Nephron (organoid): Measurements from ENCODE around the gene TRDN.

ENCODE experiments used
- H3K27ac Mint-ChIP-seq, 3 experiments: 2 replicates each; pipeline ENCODE4 v1.8.0; 2020; ENCODE audit warnings: mixed read lengths in 3 of 3, mild to moderate bottlenecking in 2 of 3, moderate library complexity in 1 of 3
- H3K27me3 Mint-ChIP-seq: 2 replicates; pipeline ENCODE4 v1.8.0; 2021; ENCODE audit warnings: low read depth, mild to moderate bottlenecking, moderate library complexity, mixed read lengths
- H3K36me3 Mint-ChIP-seq: 2 replicates; pipeline ENCODE4 v1.8.0; 2020; ENCODE audit warnings: low read depth, mixed read lengths
- H3K4me1 Mint-ChIP-seq: 2 replicates; pipeline ENCODE4 v1.8.0; 2020; ENCODE audit warnings: mixed read lengths
- H3K4me3 Mint-ChIP-seq, 3 experiments: 2 replicates each; pipeline ENCODE4 v1.8.0; 2020; ENCODE audit warnings: mild to moderate bottlenecking in 3 of 3, mixed read lengths in 3 of 3, moderate library complexity in 2 of 3
- H3K9me3 Mint-ChIP-seq: 2 replicates; pipeline ENCODE4 v1.8.0; 2020; ENCODE audit warnings: mixed read lengths
- TF ChIP-seq, protein P1 (sequence below), 3 experiments: fragments of 200-600 bp; sonication (generic); IDR thresholded peaks; one replicate each; pipeline ENCODE4 v1.5.0; 2021; ENCODE audit warnings: antibody characterized with exemption in 3 of 3; ENCODE audit not compliant: unreplicated experiment in 3 of 3

TRDN gene

DNA sequence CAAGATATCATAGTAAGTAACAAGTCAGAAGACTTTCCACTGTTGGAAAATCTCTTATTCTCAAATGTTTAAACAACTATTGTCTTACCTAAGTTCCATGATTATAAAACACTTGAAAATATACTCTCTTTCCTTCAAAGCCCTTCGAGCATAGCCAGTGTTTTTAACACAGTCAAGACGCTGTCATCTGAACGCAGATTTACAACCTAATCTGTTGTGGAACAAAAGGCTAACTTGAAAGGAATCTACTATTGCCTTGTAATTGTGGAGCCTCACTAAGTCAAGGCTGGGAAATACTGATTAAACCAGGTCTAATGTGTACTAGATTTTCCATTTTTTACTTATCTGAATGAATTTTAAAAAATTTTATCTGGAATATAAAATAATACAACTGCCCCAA, 205.8 kb downstream of the TRDN start:
- no peaks in the 10 kb centered on the region for H3K9me3 Mint-ChIP-seq
- no peak overlapping the region for H3K27ac Mint-ChIP-seq
- no peaks in the 10 kb centered on the region for H3K36me3 Mint-ChIP-seq
- TF ChIP-seq, protein P1, sequence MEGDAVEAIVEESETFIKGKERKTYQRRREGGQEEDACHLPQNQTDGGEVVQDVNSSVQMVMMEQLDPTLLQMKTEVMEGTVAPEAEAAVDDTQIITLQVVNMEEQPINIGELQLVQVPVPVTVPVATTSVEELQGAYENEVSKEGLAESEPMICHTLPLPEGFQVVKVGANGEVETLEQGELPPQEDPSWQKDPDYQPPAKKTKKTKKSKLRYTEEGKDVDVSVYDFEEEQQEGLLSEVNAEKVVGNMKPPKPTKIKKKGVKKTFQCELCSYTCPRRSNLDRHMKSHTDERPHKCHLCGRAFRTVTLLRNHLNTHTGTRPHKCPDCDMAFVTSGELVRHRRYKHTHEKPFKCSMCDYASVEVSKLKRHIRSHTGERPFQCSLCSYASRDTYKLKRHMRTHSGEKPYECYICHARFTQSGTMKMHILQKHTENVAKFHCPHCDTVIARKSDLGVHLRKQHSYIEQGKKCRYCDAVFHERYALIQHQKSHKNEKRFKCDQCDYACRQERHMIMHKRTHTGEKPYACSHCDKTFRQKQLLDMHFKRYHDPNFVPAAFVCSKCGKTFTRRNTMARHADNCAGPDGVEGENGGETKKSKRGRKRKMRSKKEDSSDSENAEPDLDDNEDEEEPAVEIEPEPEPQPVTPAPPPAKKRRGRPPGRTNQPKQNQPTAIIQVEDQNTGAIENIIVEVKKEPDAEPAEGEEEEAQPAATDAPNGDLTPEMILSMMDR (IDR thresholded peaks at IDR 0.05; ENCODE audit: unreplicated experiment in 3 of 3), result no peak
- H3K4me1 Mint-ChIP-seq, result no peaks in the 10 kb centered on the region
- no peak overlapping the region for H3K4me3 Mint-ChIP-seq
- H3K27me3 Mint-ChIP-seq, result no peaks in the 10 kb centered on the region

- TF ChIP-seq, protein P1 (IDR thresholded peaks at IDR 0.05; ENCODE audit: unreplicated experiment in 3 of 3), result no peak
- no peak overlapping the region for H3K4me3 Mint-ChIP-seq
- H3K27me3 Mint-ChIP-seq, result no peaks in the 10 kb centered on the region
- H3K4me1 Mint-ChIP-seq, result no peaks in the 10 kb centered on the region
- H3K36me3 Mint-ChIP-seq, result no peaks in the 10 kb centered on the region
- H3K9me3 Mint-ChIP-seq, result no peaks in the 10 kb centered on the region
- H3K27ac Mint-ChIP-seq, result no peak overlapping the region
These were observed 209.7 kb downstream of the TRDN start for GRCh38 chr6:123427008-123427407.

DNA sequence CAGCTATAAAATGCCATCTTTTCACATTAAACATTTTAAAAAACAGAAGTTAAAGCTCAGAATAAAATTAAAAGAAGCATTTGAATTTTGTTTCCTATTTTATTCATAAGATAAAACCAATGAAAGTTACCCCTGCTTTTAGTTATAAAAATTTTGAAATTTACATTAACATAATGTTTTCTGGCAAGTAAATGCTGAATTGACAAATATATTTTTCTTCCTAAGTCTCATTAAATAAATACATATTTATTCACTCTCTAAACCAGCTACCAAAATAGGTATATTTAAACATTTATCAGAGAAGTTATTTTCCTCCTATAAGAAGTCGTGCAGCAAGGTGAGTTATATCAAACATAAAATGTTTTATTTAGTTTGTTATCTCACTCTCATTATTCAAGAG, 213.6 kb downstream of the TRDN start:
- H3K9me3 Mint-ChIP-seq, result no peaks in the 10 kb centered on the region
- TF ChIP-seq, protein P1 (IDR thresholded peaks at IDR 0.05; ENCODE audit: unreplicated experiment in 3 of 3), result no peak
- H3K27me3 Mint-ChIP-seq, result no peaks in the 10 kb centered on the region
- no peaks in the 10 kb centered on the region for H3K36me3 Mint-ChIP-seq
- peaks cover 7% of the 10 kb centered on the region for H3K4me1 Mint-ChIP-seq
- H3K27ac Mint-ChIP-seq, result no peak overlapping the region
- no peak overlapping the region for H3K4me3 Mint-ChIP-seq

- peaks cover 14% of the 10 kb centered on the region for H3K4me1 Mint-ChIP-seq
- H3K36me3 Mint-ChIP-seq, result no peaks in the 10 kb centered on the region
- H3K27me3 Mint-ChIP-seq, result no peaks in the 10 kb centered on the region
- TF ChIP-seq, protein P1 (IDR thresholded peaks at IDR 0.05; ENCODE audit: unreplicated experiment in 3 of 3), result no peak
- H3K9me3 Mint-ChIP-seq, result no peaks in the 10 kb centered on the region
- no peak overlapping the region for H3K4me3 Mint-ChIP-seq
- H3K27ac Mint-ChIP-seq, result no peak overlapping the region
These were observed 216.2 kb downstream of the TRDN start for GRCh38 chr6:123420512-123420911.

GRCh38 chr6:123418071-123418470, 218.7 kb downstream of the TRDN start:
- no peaks in the 10 kb centered on the region for H3K9me3 Mint-ChIP-seq
- peak overlapping the region in 1 of 3 experiments; percentile 53 for H3K27ac Mint-ChIP-seq
- no peaks in the 10 kb centered on the region for H3K27me3 Mint-ChIP-seq
- TF ChIP-seq, protein P1 (IDR thresholded peaks at IDR 0.05; ENCODE audit: unreplicated experiment in 3 of 3), result no peak
- peaks cover 14% of the 10 kb centered on the region for H3K4me1 Mint-ChIP-seq
- no peaks in the 10 kb centered on the region for H3K36me3 Mint-ChIP-seq
- no peak overlapping the region for H3K4me3 Mint-ChIP-seq

DNA sequence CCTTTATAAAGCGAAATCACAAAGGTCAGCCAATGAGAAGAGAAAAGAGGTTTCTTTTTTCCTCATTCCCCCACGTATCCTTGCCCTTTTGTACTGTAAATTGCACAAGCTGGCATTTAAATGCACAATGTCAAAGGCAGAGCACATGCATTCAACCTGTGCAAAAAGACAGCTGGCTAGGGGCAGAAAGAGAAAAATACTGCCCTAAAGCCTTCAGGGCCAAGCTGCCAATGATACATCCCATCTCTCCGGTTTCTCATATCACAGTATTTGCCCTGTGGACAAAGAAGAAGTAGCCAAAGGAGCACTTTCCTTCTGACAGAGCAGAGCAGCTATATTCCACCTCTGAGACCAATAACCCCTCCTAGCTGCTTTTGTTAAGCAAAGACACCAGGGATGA, 219.2 kb downstream of the TRDN start:
- Mint-ChIP-seq H3K4me3 (no peak overlapping the region), H3K27ac (peak overlapping the region in 1 of 3 experiments; percentile 53), H3K4me1 (peaks cover 14% of the 10 kb centered on the region), H3K36me3 (no peaks in the 10 kb centered on the region), H3K27me3 (no peaks in the 10 kb centered on the region), H3K9me3 (no peaks in the 10 kb centered on the region)
- TF ChIP-seq, protein P1 (IDR thresholded peaks at IDR 0.05; ENCODE audit: unreplicated experiment in 3 of 3), result no peak
